ENCODE measurements around the gene PLEKHM3. TPM values are rescaled to one million over a fixed set of nuclear protein-coding genes. Genes with fewer than 3 reads are reported as not detected.

Gene PLEKHM3
- total and polyA plus RNA-seq, 2 experiments from 2014 or later = 3.9 to 8.8 TPM

GRCh38 chr2:207995887-207996286 is 29.4 kb downstream of the PLEKHM3 start:
- H3K4me2 ChIP-seq = no peak overlapping the region
- H3K27ac ChIP-seq (ENCODE audit: low read depth) = no peak overlapping the region
- no peak overlapping the region for H3K4me3 Mint-ChIP-seq
- no peak overlapping the region for H2AFZ ChIP-seq
- H3K27me3 Mint-ChIP-seq (ENCODE audit: insufficient read depth, low read depth, poor library complexity) = no peaks in the 10 kb centered on the region
- no peaks in the 10 kb centered on the region for H3F3A ChIP-seq (replicated peaks; ENCODE audit: low read depth)
- no peaks in the 10 kb centered on the region for H3K79me2 ChIP-seq (replicated peaks; ENCODE audit: insufficient read depth)
- no peak for DNase-seq (ENCODE audit: low spot score)
- no peak for ATAC-seq
- no peaks in the 10 kb centered on the region for H3K9me3 Mint-ChIP-seq
- no peaks in the 10 kb centered on the region; the same call in 2 of the 3 replicates for H3K36me3 Mint-ChIP-seq (ENCODE audit: low read depth)
- H4K20me1 ChIP-seq (replicated peaks; ENCODE audit: insufficient read depth) = no peaks in the 10 kb centered on the region
- H3K9me2 ChIP-seq (ENCODE audit: insufficient read depth) = no peaks in the 10 kb centered on the region
- H3K4me1 ChIP-seq (ENCODE audit: insufficient read depth) = no peaks in the 10 kb centered on the region
- H3K27ac Mint-ChIP-seq = no peak overlapping the region
- no peaks in the 10 kb centered on the region for H3K27me3 ChIP-seq (ENCODE audit: insufficient read depth)
- no peak for TF ChIP-seq JUNB (IDR thresholded peaks at IDR 0.05; ENCODE audit: unreplicated experiment)
- no peak for TF ChIP-seq ZNF331 (CRISPR knock-in tag; IDR thresholded peaks at IDR 0.05; ENCODE audit: low read depth)
- no peak for TF ChIP-seq EZH2 (IDR thresholded peaks at IDR 0.05; ENCODE audit: low read depth, unreplicated experiment)
- TF ChIP-seq ZNF114 (CRISPR knock-in tag; IDR thresholded peaks at IDR 0.05) = no peak
- TF ChIP-seq EZH2phosphoT487 (IDR thresholded peaks at IDR 0.05; ENCODE audit: unreplicated experiment) = no peak
- TF ChIP-seq ZNF462 (CRISPR knock-in tag; IDR thresholded peaks at IDR 0.05) = no peak
- no peak for TF ChIP-seq STAT1 (IDR thresholded peaks at IDR 0.05; ENCODE audit: unreplicated experiment)
- no peak for TF ChIP-seq NANOG (IDR thresholded peaks at IDR 0.05; ENCODE audit: borderline replicate concordance)
- TF ChIP-seq POLR2AphosphoS5 (IDR thresholded peaks at IDR 0.05; ENCODE audit: low read depth) = no peak
- no peak for TF ChIP-seq CREB1 (CRISPR knock-in tag; IDR thresholded peaks at IDR 0.05; ENCODE audit: low read depth)
- TF ChIP-seq REST (IDR thresholded peaks at IDR 0.05; ENCODE audit: unreplicated experiment) = no peak
- no peak for TF ChIP-seq ETS1 (IDR thresholded peaks at IDR 0.05)
- no peak for TF ChIP-seq CTCF (conservative IDR thresholded peaks at IDR 0.05; ENCODE audit: low read depth in 2 of 2)
- no peaks in the 10 kb centered on the region for H3K4me1 Mint-ChIP-seq
- H3K36me3 ChIP-seq (ENCODE audit: insufficient read depth) = no peaks in the 10 kb centered on the region
- no peak overlapping the region for H3K4me3 ChIP-seq

Data from GM23338 (cell line).